ENCODE data around the gene COA6. TPM values are rescaled to one million over a fixed set of nuclear protein-coding genes. Genes with fewer than 3 reads are reported as not detected.
"Not testable (repeated sequence)": the region's sequence is repeated elsewhere in the genome, so short reads cannot be mapped to it uniquely, and the experiment has no call there.

Gene COA6
- total and polyA plus RNA-seq, 8 donors: 23.3 to 27.4 (median 24.5) TPM

GRCh38 chr1:234373959-234374254 lies 651 bp downstream of the COA6 start:
- Histone ChIP-seq H3K36me3 (peaks cover 0 to 38% of the 10 kb centered on the region in 2 donors), H3K4me3 (peak overlapping the region; percentile 60 to 91), H3K9me3 (no peaks in the 10 kb centered on the region), H3K4me1 (peaks cover 7 to 22% of the 10 kb centered on the region in 2 donors), H3K27ac (peak overlapping the region; percentile 96 to 97), H3K27me3 (no peaks in the 10 kb centered on the region)
- DNase-seq (no peak), ATAC-seq (no peak)
- intact Hi-C loops (cut with DNase I): no loop called here
- no peak for TF ChIP-seq CTCF (IDR thresholded peaks at IDR 0.05)

- ATAC-seq: no peak
- Histone ChIP-seq H3K27ac (no peak overlapping the region), H3K27me3 (no peaks in the 10 kb centered on the region), H3K9me3 (no peaks in the 10 kb centered on the region), H3K4me1 (peaks cover 7 to 22% of the 10 kb centered on the region in 2 donors), H3K4me3 (no peak overlapping the region), H3K36me3 (peaks cover 0 to 56% of the 10 kb centered on the region in 2 donors)
- no peak for DNase-seq
- intact Hi-C loops (cut with DNase I): no loop called here
- no peak for TF ChIP-seq CTCF (IDR thresholded peaks at IDR 0.05)
Measured at GRCh38 chr1:234375672-234376071, 2.4 kb downstream of the COA6 start.

GRCh38 chr1:234379591-234380109 lies 6.4 kb downstream of the COA6 start:
- H3K9me3 ChIP-seq; DNase-seq; H3K4me3 ChIP-seq; H3K27ac ChIP-seq; ATAC-seq; intact Hi-C loops (cut with DNase I); H3K27me3 ChIP-seq; H3K4me1 ChIP-seq: not testable (repeated sequence)
- H3K36me3 ChIP-seq: peaks cover 0 to 69% of the 10 kb centered on the region in 2 donors

- Histone ChIP-seq H3K4me3 (no peak overlapping the region), H3K36me3 (peaks cover 0 to 63% of the 10 kb centered on the region in 2 donors), H3K27ac (no peak overlapping the region), H3K4me1 (no peaks in the 10 kb centered on the region), H3K9me3 (no peaks in the 10 kb centered on the region), H3K27me3 (no peaks in the 10 kb centered on the region)
- no peak for ATAC-seq
- intact Hi-C loops (cut with DNase I): no loop called here
- no peak for DNase-seq
- no peak for TF ChIP-seq CTCF (IDR thresholded peaks at IDR 0.05)
Measured at GRCh38 chr1:234381699-234382555, 8.7 kb downstream of the COA6 start.

- no peak overlapping the region for H3K27ac ChIP-seq
- H3K4me3 ChIP-seq: no peak overlapping the region
- no peaks in the 10 kb centered on the region for H3K9me3 ChIP-seq
- ATAC-seq: no peak
- intact Hi-C loops (cut with DNase I): no loop called here
- no peak for TF ChIP-seq CTCF (IDR thresholded peaks at IDR 0.05)
- H3K4me1 ChIP-seq: no peaks in the 10 kb centered on the region
- H3K36me3 ChIP-seq: peaks cover 0 to 32% of the 10 kb centered on the region in 2 donors
- no peak for DNase-seq
- no peaks in the 10 kb centered on the region for H3K27me3 ChIP-seq
Measured at GRCh38 chr1:234386122-234386521, 12.9 kb downstream of the COA6 start.

Data from left lung (tissue), 10 donors.